HCT116 (cell line): ENCODE measurements around the gene APBA1.

Experiments used
- CBX3 ChIP-seq: IDR thresholded peaks from 2 replicates; pipeline ENCODE4 v1.6.1; 2012; ENCODE audit warnings: low read depth
- CTCF ChIP-seq, 3 experiments: fragments of 200-600 bp in 1 of 3; sonication (generic) in 1 of 3; IDR thresholded peaks in 2 of 3; conservative IDR thresholded peaks in 1 of 3; 2 replicates each; pipeline ENCODE4 v1.5.1; 2012 to 2017; ENCODE audit warnings: low read depth in 2 of 3, low read length in 2 of 3, antibody characterized with exemption in 1 of 3, borderline replicate concordance in 1 of 3, control low read depth in 1 of 3, mild to moderate bottlenecking in 1 of 3, mixed read lengths in 1 of 3, mixed run types in 1 of 3, moderate library complexity in 1 of 3; ENCODE audit not compliant: insufficient read depth in 1 of 3
- EGR1 ChIP-seq: IDR thresholded peaks from 2 replicates; pipeline ENCODE4 v1.6.1; 2012; ENCODE audit warnings: low read depth
- EZH2phosphoT487 ChIP-seq: fragments of 200-600 bp; IDR thresholded peaks from 2 replicates; pipeline ENCODE4 v1.6.1; 2018; ENCODE audit warnings: antibody characterized with exemption, borderline replicate concordance
- POLR2A ChIP-seq: IDR thresholded peaks from 2 replicates; pipeline ENCODE4 v1.7.0; 2011; ENCODE audit warnings: borderline replicate concordance; ENCODE audit not compliant: insufficient read depth, insufficient read length; ENCODE audit errors: extremely low read depth
- RAD21 ChIP-seq: IDR thresholded peaks from 2 replicates; pipeline ENCODE4 v1.6.1; 2012; ENCODE audit warnings: low read depth, mild to moderate bottlenecking
- REST ChIP-seq: IDR thresholded peaks from 2 replicates; pipeline ENCODE4 v1.6.1; 2012; ENCODE audit warnings: low read depth
- TCF7L2 ChIP-seq: IDR thresholded peaks from 2 replicates; pipeline ENCODE4 v1.7.0; 2011; ENCODE audit warnings: borderline replicate concordance, inconsistent platforms; ENCODE audit not compliant: insufficient read depth, insufficient read length; ENCODE audit errors: extremely low read depth
- YY1 ChIP-seq: IDR thresholded peaks from 2 replicates; pipeline ENCODE4 v1.6.1; 2011; ENCODE audit warnings: low read length, low read depth, moderate library complexity, mild to moderate bottlenecking; ENCODE audit not compliant: insufficient replicate concordance; ENCODE audit errors: extremely low read depth

DNA sequence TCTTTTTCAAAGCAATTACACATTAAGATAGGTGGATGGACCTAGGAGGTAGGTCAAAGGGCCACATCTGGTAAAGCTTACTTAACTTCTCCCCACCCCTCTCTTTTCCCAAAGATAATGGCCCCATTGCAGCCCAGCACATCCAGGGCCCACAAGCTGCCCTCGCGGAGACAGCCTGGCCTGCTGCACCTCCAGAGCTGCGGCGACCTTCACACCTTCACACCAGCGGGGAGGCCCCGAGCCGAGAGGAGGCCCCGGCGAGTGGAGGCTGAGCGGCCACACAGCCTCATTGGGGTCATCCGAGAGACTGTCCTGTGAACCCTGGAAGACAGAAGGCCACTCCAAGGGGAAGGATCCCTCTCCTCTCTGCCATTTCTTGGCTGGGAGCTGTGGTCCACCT, 280.7 kb downstream of the APBA1 start:
- no peak for TF ChIP-seq CTCF (IDR thresholded peaks at IDR 0.05 in 2 of 3, conservative IDR thresholded peaks at IDR 0.05 in 1 of 3; ENCODE audit: borderline replicate concordance in 1 of 3, insufficient read depth in 1 of 3, low read depth in 2 of 3, low read length in 2 of 3)
- no peak for TF ChIP-seq POLR2A
- no peak for TF ChIP-seq EZH2phosphoT487
- no peak for TF ChIP-seq TCF7L2
- TF ChIP-seq EGR1: no peak
- no peak for TF ChIP-seq REST
- TF ChIP-seq RAD21: no peak
- TF ChIP-seq CBX3: no peak
- no peak for TF ChIP-seq YY1
